IPS-18c (cell line): Measurements from ENCODE around the gene GGPS1.
"Not testable (repeated sequence)": the region's sequence is repeated elsewhere in the genome, so short reads cannot be mapped to it uniquely, and the experiment has no call there.

Experiments
- H3K4me3 ChIP-seq: 2 replicates; pipeline ENCODE4 v1.7.0; 2013; ENCODE audit warnings: low read depth, mild to moderate bottlenecking, low read length, moderate library complexity; ENCODE audit not compliant: insufficient read depth
- H3K9me3 ChIP-seq: one replicate; pipeline ENCODE4 v1.6.1; 2013; ENCODE audit warnings: mild to moderate bottlenecking, low read length, moderate library complexity; ENCODE audit not compliant: control insufficient read depth, insufficient read depth

The GGPS1 gene

DNA sequence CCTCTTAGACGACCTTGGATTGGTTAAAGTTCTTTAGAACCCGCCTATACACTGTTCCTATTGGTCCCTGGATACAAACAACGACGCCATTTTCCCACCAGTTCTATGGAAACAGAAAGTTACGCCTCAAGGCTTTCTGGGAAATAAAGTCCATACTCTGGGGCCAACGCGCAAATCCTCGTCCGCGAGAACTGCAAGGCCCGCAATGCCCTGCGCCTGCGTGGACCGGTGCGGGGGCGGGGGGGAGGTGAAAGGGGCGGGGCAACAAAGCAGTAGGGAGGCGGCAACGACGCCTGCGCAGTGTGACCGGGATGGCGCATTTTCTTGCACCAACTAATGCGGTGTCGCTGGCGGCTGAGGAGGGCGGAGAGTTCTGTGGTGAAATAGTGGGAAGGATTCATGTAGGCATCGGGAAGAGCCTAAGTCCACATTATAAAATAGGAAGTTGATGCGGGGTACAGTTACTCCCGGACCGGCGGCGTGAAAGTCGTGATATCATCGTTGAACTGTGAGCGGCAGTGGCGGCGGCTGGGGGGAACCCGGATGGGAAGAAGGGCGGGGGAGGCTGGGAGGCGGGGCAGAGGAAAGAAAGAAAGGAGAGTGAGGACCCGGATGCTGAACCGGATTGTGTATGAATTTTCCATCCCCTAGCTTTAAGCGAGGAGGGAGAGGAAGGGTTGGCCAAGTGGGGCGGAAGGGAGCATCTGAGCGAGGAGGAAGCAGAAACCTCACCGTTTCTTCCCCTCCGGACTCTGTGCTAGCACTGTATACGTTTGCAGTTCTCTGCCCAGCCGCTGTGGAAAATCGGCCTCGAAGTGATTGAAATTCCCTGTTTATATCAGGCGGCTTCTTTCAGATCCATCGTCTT lies at the start of gene GGPS1:
TSS of gene GGPS1 (plus strand) at position 300 of the 868 bp plus-strand sequence. CDS start 6,695 bp downstream, outside the sequence.
- H3K4me3 ChIP-seq, result peak within 1 kb of the TSS; percentile 97

DNA sequence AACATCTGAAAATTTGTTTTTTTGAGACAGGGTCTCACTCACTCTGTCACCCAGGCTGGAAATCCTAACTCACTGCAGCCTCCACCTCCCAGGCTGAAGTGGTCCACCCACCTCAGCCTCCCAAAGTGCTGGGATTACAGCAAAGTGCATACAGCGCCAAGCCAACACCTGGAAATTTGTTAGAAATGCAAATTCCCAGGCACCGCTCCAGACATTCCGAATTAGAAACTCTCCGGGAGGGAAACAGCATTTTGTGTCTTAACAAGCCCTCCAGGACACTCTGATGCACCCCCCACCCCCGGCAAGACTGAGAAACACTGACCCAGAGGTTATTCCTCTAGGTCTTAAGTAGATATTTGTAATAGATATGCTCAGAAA lies 49.5 kb upstream of the GGPS1 start:
- Histone ChIP-seq H3K4me3 (no peak overlapping the region), H3K9me3 (no peaks in the 10 kb centered on the region)

More for the DNA sequence above, at the start of gene GGPS1:
- no peaks in the 10 kb centered on the region for H3K9me3 ChIP-seq

DNA sequence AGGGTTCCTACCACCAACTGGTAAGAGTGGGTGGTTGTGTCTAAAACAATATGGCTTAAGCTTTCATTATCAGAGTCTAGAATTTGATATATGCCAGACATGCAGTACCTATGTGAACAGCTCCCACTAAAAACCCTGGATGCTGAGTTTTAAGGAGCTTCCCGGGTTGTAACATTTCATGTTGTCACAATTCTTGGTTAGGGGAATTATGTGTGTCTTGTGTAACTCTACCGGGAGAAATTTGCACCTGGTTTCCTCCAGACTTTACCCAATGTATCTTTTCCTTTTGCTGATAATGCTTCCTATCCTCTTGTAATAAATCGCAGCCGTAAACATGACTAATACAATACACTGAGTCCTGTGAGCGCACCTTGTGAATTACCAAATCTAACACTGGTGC lies 48.7 kb upstream of the GGPS1 start:
- H3K4me3 ChIP-seq, result no peak overlapping the region
- H3K9me3 ChIP-seq, result no peaks in the 10 kb centered on the region

DNA sequence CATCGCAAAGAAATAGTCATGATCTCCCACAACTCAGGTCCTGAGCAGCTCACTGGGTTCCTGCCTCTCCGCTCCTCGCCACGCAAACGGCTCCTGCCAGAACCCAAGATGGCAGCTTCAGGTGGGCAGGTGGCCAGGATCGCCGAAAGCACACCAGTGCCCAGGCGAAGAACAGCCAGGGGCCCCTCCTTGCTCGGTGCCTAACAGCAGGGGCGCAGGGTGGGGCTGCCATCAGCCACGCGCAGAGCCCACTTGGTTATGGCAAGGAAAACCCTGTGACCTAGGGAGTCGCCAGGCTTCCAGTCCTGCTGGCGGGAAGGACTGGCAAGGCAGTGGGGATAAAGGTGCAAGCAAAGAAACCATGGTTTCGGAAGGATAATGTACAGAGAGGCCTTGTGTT lies 47.9 kb upstream of the GGPS1 start:
- H3K4me3 ChIP-seq, result no peak overlapping the region
- H3K9me3 ChIP-seq, result no peaks in the 10 kb centered on the region

DNA sequence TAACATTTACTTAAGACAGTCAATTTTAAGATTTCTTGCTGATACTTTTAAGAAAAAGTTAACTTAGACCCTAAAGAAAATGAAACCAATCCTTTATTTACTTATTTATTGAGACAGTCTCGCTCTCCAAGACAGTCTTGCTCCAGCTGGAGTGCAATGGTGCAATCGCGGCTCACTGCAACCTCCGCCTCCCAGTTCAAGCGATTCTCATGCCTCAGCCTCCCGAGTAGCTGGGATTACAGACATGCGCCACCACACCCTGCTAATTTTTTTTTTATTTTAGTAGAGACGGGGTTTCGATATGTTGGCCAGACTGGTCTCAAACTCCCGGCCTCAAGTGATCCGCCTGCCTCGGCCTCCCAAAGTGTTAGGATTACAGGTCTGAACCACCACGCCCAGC lies 44.7 kb upstream of the GGPS1 start:
- H3K9me3 ChIP-seq, H3K4me3 ChIP-seq: not testable (repeated sequence)

DNA sequence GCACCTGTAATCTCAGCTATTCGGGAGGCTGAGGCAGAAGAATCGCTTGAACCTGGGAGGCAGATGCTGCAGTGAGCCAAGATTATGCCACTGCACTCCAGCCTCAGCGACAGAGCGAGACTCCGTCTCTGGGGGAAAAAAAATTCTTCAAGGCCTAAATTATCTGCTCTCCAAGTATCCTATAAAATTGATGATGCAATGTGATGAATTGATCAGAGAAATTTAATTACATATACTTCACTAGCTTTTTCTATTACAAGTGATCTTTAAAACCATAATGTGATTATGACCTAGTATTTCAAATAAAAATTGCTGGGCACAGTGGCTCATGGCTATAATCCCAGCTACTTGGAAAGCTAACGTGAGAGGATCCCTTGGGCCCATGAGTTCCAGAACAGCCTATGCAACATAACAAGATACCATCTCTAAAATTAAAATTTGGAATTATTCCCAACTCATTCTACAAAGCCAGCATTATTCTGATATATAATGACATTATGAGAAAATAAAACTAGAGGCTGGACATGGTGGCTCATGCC lies 44.1 kb upstream of the GGPS1 start:
- H3K4me3 ChIP-seq, result no peak overlapping the region
- H3K9me3 ChIP-seq, result no peaks in the 10 kb centered on the region

DNA sequence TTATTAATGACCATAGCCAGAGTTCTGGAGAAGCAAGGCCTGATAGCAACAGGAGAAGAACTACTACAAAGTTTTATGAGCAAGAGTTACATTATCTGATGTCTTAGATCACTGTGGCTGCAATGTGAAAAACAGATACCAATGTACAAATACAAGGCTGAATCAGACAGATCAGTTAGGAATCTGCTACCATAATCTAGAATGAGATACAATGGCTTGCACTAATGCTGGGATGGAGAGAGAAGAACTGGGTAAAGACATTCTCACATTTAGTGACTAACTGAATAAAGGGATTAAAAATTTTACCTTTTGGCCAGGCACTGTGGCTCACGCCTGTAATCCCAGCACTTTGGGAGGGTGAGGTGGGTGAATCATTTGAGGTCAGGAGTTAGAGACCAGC lies 41.7 kb upstream of the GGPS1 start:
- no peaks in the 10 kb centered on the region for H3K9me3 ChIP-seq
- no peak overlapping the region for H3K4me3 ChIP-seq

DNA sequence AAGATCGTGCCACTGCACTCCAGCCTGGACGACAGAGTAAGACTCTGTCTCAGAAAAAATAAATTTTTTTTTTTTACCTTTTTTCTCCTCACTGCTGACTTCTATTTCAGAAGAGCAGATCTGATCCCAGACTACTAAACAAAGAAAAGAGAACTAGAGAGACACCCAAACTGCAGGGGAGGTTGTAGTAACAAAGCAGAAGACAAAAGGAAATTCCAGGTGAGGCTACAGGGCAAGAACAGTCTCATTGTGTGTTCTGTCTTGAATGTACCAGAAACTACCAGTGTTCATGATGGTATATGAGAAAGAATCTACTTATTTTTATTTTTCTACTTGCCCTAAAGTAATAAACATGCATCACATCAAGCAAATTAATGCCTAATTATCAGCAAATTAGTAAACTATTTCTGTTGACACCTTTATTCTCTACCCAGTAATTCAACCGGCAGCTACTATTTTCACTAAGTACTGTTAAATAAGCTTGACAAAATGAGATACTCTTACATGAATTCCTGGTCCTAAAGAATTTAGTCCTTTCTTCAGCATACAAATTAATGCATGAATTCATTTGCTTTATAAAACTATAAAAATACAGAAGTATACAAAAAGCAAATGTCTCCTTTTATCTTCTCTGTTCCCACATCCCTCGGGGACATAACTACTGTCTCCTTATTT lies 41.0 kb upstream of the GGPS1 start:
- Histone ChIP-seq H3K4me3 (no peak overlapping the region), H3K9me3 (no peaks in the 10 kb centered on the region)

DNA sequence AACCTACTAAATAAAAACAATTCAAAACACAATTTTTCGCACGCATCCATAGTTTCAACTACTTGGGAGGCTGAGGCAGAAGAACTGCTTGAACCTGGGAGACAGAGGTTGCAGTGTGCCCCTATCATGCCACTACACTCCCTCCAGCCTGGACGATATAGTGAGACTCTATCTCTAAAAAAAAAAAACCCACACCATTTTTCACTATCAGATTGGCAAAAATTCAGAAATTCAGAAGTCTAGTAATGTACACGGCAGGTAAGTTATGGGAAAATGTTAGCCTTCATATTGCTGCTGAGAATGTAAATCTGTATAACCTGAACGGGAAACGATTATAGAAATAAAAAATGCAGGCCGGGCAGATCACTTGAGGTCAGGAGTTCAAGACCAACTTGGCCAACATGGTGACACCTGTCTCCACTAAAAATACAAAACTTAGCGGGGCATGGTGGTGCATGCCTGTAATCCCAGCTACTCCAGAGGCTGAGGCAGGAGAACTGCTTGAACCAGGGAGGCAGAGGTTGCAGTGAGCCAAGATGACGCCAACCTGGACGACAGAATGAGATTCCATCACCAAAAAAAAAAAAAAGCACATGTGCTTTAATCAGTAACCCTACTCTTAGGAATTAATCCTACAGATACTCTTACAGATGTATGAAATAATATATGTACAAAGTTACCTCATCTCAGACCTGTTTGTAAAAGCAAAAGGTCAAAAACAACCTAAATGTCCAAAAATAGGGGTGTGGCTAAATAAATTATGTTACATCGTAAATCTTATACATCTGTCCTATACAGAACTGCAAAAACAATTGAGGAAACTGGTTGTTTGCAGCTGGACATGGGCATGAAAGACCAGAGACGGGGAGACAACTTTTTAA lies 38.3 kb upstream of the GGPS1 start:
- Histone ChIP-seq H3K4me3 (no peak overlapping the region), H3K9me3 (no peaks in the 10 kb centered on the region)

DNA sequence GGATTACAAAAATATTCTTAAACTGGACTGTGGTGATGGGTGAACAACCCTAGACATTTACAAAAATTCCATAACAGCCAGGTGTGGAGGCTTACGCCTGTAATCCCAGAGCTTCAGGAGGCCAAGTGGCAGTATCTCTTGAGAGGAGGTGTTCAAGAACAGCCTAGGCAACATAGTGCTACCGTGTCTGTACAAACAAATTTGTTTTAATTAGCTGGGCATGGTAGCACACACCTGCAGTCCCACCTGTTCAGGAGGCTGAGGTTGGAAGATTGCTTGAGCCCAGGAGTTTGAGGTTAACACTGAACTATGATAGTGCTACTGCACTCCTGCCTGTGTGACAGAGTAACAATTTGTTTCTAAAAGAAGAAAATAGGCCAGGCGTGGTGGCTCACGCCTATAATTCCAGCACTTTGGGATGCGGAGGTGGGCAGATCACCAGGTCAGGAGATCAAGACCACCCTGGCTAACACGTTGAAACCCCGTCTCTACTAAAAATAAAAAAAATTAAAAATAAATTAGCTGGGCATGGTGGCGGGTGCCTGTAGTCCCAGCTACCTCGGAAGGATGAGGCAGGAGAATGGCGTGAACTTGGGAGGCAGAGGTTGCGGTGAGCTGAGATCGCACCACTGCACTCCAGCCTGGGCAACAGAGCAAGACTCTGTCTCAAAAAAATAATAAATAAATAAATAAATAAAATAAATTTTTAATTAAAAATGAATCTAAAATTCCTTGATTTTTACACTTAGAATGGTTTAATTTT lies 37.4 kb upstream of the GGPS1 start:
- no peaks in the 10 kb centered on the region for H3K9me3 ChIP-seq
- no peak overlapping the region for H3K4me3 ChIP-seq

DNA sequence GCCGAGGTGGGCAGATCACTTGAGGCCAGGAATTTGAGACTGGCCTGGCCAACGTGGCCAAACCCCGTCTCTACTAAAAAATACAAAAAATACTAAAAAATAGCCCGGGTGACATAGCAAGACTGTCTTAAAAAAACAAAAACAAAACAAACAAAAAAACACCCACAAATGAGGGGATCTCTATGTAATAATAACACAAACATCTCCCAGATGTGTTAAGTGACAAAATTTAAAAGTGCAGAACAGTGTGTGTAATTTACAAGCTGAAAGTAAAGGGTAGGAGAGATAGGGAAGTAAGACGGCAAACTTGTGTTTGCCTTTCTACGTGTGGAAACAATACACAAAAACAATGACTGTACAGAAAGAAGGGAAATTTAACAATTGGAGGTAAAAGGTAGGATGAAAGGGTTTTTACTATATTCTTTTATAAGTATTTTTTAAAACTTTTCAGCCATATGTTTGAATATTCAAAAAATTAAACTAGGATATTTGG lies 36.7 kb upstream of the GGPS1 start:
- Histone ChIP-seq H3K9me3 (no peaks in the 10 kb centered on the region), H3K4me3 (no peak overlapping the region)

DNA sequence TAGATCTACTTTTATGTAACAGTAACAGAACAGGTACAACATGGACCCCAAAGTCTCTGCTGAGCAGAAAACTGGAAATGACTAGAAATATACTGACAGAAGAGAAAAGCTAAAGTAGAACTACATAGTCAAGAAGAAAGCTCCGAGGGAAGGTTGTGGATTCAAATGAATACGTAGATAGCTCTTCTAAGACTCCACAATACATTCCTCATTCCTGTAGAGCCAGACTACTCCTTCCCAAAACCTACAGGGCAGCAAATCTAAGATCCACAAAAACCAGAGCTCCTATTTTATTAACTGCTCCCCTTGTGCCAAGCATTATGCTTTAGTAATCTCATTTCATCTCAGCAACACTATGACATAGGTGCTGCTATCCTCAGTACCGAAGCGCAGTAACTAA lies 35.6 kb upstream of the GGPS1 start:
- Histone ChIP-seq H3K9me3 (no peaks in the 10 kb centered on the region), H3K4me3 (no peak overlapping the region)

DNA sequence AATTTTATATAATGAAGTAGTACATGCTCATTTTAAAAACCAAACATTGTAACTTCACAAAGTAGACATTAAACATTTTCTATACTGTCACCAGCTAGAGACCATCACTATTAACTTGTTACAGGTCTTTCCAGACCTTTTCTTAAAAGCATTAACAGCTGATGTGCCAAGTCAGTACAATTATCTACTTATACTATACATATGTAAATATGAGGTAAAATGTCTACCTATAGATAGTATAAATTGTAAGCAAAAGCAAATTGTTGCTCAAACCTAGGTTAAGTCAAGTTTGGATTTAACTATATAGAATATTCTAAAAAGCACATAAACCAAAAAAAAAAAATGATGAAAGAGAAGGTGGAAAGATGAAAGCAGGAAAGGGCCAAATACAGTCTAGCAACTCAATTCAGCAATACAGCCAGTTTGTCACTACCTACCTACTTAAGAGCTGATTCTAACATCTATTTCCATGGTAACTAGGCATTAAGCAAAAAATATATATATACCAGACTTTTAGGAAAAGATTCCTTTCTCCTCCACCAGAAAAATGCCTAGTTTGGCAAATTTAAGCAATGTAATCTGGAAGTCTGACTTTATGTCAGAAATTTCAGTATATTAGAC lies 34.9 kb upstream of the GGPS1 start:
- H3K4me3 ChIP-seq, result no peak overlapping the region
- no peaks in the 10 kb centered on the region for H3K9me3 ChIP-seq

DNA sequence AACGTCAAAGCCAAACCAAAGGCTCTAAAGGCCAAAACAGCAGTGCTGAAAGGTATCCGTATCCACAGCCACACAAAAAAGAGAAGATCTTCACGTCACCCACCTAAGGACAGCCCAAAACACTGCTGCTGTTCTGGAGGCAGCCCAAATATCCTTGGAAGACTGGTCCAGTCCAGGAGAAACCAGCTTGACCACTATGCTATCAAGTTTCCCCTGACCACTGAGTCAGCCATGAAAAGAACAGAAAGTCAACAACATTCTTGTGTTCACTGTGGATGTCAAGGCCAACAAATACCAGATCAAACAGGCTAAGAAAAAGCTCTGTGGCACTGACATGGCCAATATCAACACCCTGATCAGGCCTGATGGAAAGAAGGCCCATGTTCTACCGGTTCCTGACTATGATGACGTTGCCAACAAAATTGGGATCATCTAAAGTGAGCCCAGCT lies 32.4 kb upstream of the GGPS1 start:
- no peaks in the 10 kb centered on the region for H3K9me3 ChIP-seq
- H3K4me3 ChIP-seq, result no peak overlapping the region

DNA sequence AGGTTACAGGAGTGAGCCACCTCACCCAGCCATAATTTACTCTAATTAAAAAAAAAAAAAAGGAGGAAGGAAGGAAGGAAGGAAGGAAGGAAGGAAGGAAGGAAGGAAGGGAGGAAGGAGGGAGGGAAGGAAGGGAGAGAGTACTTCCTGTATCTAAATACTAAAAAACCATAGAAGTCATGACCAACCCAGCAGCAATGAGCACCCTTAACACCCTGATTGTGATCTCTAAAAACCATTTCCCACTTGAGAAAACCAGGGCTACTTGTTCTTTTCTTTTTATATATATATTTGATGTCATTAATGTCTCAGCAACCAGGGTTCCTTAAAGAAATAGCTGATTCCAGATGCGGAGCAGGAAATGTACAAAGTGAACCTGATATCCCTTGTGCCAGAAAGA lies 31.6 kb upstream of the GGPS1 start:
- H3K4me3 ChIP-seq, result no peak overlapping the region

DNA sequence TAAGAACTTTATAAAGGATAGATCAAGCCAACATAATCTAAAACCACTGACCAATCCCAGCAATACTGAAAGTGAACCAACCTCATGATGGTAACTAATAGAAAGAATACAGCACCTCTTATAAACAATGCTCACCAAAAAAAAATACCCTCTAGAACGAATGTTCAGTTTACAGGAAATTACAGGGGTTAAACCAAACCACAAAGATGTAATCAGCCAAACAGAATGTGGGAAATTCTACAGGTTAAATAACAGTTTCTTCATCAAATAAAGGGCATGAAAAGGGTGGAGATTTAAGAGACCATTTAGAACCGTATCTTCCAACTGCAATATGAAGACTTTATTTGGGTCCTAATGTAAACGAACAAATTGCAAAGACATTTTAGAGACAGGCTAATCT lies 30.8 kb upstream of the GGPS1 start:
- Histone ChIP-seq H3K9me3 (no peaks in the 10 kb centered on the region), H3K4me3 (no peak overlapping the region)

More for the DNA sequence above, 31.6 kb upstream of the GGPS1 start:
- no peaks in the 10 kb centered on the region for H3K9me3 ChIP-seq
